GM06990 (cell line): ENCODE data around the gene HBA1.
"Not testable (repeated sequence)": the region's sequence is repeated elsewhere in the genome, so short reads cannot be mapped to it uniquely, and the experiment has no call there.

Source experiments
- DNase-seq: peaks from one replicate; pipeline ENCODE4 v3.0.0-alpha.2; 2011; ENCODE audit not compliant: insufficient read length; ENCODE audit errors: extremely low read depth
- H3K27me3 ChIP-seq: replicated peaks from 2 replicates; pipeline ENCODE4 v1.6.0; 2011; ENCODE audit warnings: low read length; ENCODE audit not compliant: control insufficient read depth, insufficient read depth
- H3K36me3 ChIP-seq: 2 replicates; pipeline ENCODE4 v1.5.1; 2011; ENCODE audit warnings: low read length; ENCODE audit not compliant: control insufficient read depth, insufficient read depth
- H3K4me3 ChIP-seq: replicated peaks from 2 replicates; pipeline ENCODE4 v1.5.1; 2011; ENCODE audit warnings: low read depth, mild to moderate bottlenecking, control low read depth, low read length
- CTCF ChIP-seq: IDR thresholded peaks from 2 replicates; pipeline ENCODE4 v1.5.1; 2011; ENCODE audit warnings: low read length, control low read depth, mild to moderate bottlenecking, inconsistent platforms; ENCODE audit not compliant: insufficient read depth, poor library complexity, severe bottlenecking

HBA1 gene

GRCh38 chr16:169014-169413 is 7.5 kb upstream of the HBA1 start:
- no peak for DNase-seq
- Histone ChIP-seq H3K27me3 (peaks cover 2% of the 10 kb centered on the region; the same call in 1 of the 2 replicates), H3K36me3 (no peaks in the 10 kb centered on the region), H3K4me3 (no peak overlapping the region)
- no peak for TF ChIP-seq CTCF

GRCh38 chr16:170088-170507 is 6.4 kb upstream of the HBA1 start:
- H3K4me3 ChIP-seq, H3K27me3 ChIP-seq, DNase-seq, H3K36me3 ChIP-seq: not testable (repeated sequence)

GRCh38 chr16:170788-171187 is 5.7 kb upstream of the HBA1 start:
- no peak for DNase-seq
- Histone ChIP-seq H3K27me3 (peaks cover 2% of the 10 kb centered on the region; the same call in 1 of the 2 replicates), H3K4me3 (no peak overlapping the region), H3K36me3 (no peaks in the 10 kb centered on the region)
- TF ChIP-seq CTCF, result no peak

- H3K27me3 ChIP-seq, H3K4me3 ChIP-seq, DNase-seq: not testable (repeated sequence)
These were observed 4.0 kb upstream of the HBA1 start, which contains the start of gene HBA2 for GRCh38 chr16:172374-172941. TSS of gene HBA2 (plus strand) at chr16:172876. CDS start at chr16:172913, 37 bp downstream.

GRCh38 chr16:173211-173854 is 3.1 kb upstream of the HBA1 start:
- not testable (repeated sequence) for H3K27me3 ChIP-seq, H3K36me3 ChIP-seq, H3K4me3 ChIP-seq, DNase-seq

More at GRCh38 chr16:172374-172941, 4.0 kb upstream of the HBA1 start, which contains the start of gene HBA2:
- H3K36me3 ChIP-seq, result not testable (repeated sequence)

GRCh38 chr16:173928-174769 is 2.3 kb upstream of the HBA1 start:
- H3K36me3 ChIP-seq, H3K4me3 ChIP-seq, DNase-seq, H3K27me3 ChIP-seq: not testable (repeated sequence)

GRCh38 chr16:175011-175949 is 1.2 kb upstream of the HBA1 start:
- no peak overlapping the region for H3K4me3 ChIP-seq
- TF ChIP-seq CTCF, result no peak
- no peak for DNase-seq
- peaks cover 2% of the 10 kb centered on the region; the same call in 1 of the 2 replicates for H3K27me3 ChIP-seq
- H3K36me3 ChIP-seq, result no peaks in the 10 kb centered on the region

GRCh38 chr16:176006-176405 is 474 bp upstream of the HBA1 start:
- not testable (repeated sequence) for H3K27me3 ChIP-seq, H3K36me3 ChIP-seq, H3K4me3 ChIP-seq, DNase-seq
